ENCODE measurements around the gene TBL1X. TPM values are rescaled to one million over a fixed set of nuclear protein-coding genes. Genes with fewer than 3 reads are reported as not detected.

TBL1X gene
- total and polyA plus RNA-seq, 4 donors = 2.3 to 21.7 (median 13.3) TPM

DNA sequence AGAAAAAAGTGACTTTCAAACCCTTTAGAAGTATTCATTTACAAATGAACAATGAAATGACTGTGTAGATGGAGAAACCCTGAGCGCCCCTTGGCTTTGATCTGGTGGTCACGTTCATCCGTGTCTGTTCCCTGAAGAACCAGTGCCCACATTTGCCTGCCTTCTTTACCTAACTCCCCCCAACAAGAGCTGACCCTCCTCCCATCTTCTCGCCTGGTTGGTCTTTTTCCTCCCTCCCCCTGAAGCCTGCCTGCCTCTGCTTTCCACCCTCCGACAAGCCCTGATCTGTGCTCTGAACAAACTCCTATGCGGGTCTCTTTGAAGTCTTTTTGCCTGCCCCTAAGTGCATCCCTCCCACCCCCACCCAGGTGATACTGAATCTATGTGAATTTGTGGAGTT is 18.5 kb downstream of the TBL1X start:
- H3K27me3 ChIP-seq (ENCODE audit: control insufficient read depth in 3 of 3, insufficient read depth in 3 of 3, low read length in 2 of 3) = peaks cover 0 to 9% (median 0%) of the 10 kb centered on the region in 3 donors
- no peaks in the 10 kb centered on the region for H3K9me3 ChIP-seq (ENCODE audit: control insufficient read depth in 4 of 4, insufficient read depth in 3 of 4, low read length in 3 of 4)
- TF ChIP-seq, protein P1, sequence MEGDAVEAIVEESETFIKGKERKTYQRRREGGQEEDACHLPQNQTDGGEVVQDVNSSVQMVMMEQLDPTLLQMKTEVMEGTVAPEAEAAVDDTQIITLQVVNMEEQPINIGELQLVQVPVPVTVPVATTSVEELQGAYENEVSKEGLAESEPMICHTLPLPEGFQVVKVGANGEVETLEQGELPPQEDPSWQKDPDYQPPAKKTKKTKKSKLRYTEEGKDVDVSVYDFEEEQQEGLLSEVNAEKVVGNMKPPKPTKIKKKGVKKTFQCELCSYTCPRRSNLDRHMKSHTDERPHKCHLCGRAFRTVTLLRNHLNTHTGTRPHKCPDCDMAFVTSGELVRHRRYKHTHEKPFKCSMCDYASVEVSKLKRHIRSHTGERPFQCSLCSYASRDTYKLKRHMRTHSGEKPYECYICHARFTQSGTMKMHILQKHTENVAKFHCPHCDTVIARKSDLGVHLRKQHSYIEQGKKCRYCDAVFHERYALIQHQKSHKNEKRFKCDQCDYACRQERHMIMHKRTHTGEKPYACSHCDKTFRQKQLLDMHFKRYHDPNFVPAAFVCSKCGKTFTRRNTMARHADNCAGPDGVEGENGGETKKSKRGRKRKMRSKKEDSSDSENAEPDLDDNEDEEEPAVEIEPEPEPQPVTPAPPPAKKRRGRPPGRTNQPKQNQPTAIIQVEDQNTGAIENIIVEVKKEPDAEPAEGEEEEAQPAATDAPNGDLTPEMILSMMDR (IDR thresholded peaks at IDR 0.05; ENCODE audit: control extremely low read depth, extremely low read depth) = no peak
- 75 to 91% methylated on average over 6 of the region's 6 CpGs for WGBS, 2 donors
- no peaks in the 10 kb centered on the region for H3K4me1 ChIP-seq (ENCODE audit: control insufficient read depth in 5 of 5, insufficient read depth in 5 of 5, low read length in 5 of 5)
- no peaks in the 10 kb centered on the region for H3K36me3 ChIP-seq (ENCODE audit: control insufficient read depth in 4 of 4, insufficient read depth in 4 of 4, low read length in 4 of 4)
- DNase-seq = peak in 1 of 3 donors; percentile 11
- H3K4me3 ChIP-seq = no peak overlapping the region
- ATAC-seq (ENCODE audit: insufficient read depth, low FRiP score) = no peak
- no peak overlapping the region for H3K9ac ChIP-seq (ENCODE audit: insufficient read depth in 1 of 2, low read length in 2 of 2)
- H3K27ac ChIP-seq (ENCODE audit: low read depth in 1 of 2, low read length in 1 of 2) = no peak overlapping the region

DNA sequence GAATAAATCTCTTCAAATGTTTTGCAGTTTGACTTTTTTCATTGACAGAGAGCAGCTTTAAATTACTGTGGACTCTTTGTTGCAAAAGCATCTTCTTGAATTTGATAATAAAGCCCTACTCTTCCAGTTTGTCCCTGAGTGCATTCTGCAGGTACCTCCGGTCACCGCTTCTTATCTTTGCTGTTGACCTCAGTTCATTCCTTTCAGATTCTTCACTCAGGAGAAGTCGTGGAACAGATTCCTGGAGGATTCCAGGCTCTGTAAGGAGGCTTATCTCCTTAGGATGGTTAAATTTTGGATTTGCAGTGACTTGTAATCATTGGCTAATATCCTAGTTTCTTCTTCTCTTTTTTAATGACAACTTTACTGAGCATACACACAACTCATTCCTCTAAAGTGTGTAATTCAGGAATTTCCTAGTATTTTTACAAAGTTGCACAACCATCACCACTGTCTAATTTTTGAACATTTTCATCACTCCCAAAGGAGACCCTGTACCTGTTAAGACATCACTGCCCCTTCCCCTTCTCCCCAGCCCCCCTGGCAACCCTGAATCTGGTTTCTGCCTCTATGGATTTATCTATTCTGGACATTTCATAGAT is 22.0 kb downstream of the TBL1X start:
- no peak overlapping the region for H3K4me3 ChIP-seq
- H3K36me3 ChIP-seq (ENCODE audit: control insufficient read depth in 4 of 4, insufficient read depth in 4 of 4, low read length in 4 of 4) = no peaks in the 10 kb centered on the region
- H3K4me1 ChIP-seq (ENCODE audit: control insufficient read depth in 5 of 5, insufficient read depth in 5 of 5, low read length in 5 of 5) = peaks cover 0 to 1% (median 0%) of the 10 kb centered on the region in 5 donors
- DNase-seq (no peak), ATAC-seq (ENCODE audit: insufficient read depth, low FRiP score) (no peak)
- H3K9me3 ChIP-seq (ENCODE audit: control insufficient read depth in 4 of 4, insufficient read depth in 3 of 4, low read length in 3 of 4) = peaks cover 0 to 3% (median 0%) of the 10 kb centered on the region in 4 donors
- H3K9ac ChIP-seq (ENCODE audit: insufficient read depth in 1 of 2, low read length in 2 of 2) = no peak overlapping the region
- H3K27ac ChIP-seq (ENCODE audit: low read depth in 1 of 2, low read length in 1 of 2) = no peak overlapping the region
- TF ChIP-seq, protein P1 (IDR thresholded peaks at IDR 0.05; ENCODE audit: control extremely low read depth, extremely low read depth) = no peak
- 74 to 88% methylated on average over 3 of the region's 3 CpGs for WGBS, 2 donors
- H3K27me3 ChIP-seq (ENCODE audit: control insufficient read depth in 3 of 3, insufficient read depth in 3 of 3, low read length in 2 of 3) = peaks cover 0 to 7% (median 3%) of the 10 kb centered on the region in 3 donors

DNA sequence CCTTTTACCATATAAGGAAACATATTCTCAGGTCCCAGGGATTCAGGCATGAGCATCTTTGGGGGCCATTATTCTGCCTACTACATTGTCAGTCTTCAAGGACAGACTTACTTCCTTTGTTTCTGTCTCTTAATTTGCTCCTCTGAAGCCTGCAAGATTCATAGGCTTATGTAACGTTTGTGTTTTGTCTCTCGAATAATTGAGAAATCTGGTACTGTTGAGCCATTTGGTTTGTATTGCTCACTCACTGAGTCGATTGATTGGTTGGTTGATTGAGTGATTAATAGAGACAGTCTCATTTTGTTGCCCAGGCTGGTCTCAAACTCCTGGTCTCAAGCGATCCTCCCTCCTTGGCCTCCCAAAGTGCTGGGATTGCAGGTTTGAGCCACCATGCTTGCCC is 23.7 kb downstream of the TBL1X start:
- H3K9ac ChIP-seq (ENCODE audit: insufficient read depth in 1 of 2, low read length in 2 of 2) = no peak overlapping the region
- DNase-seq = no peak

More for the DNA sequence above, 23.7 kb downstream of the TBL1X start:
- Histone ChIP-seq H3K4me3 (no peak overlapping the region), H3K4me1 (ENCODE audit: control insufficient read depth in 5 of 5, insufficient read depth in 5 of 5, low read length in 5 of 5) (peaks cover 0 to 5% (median 0%) of the 10 kb centered on the region in 5 donors), H3K27me3 (ENCODE audit: control insufficient read depth in 3 of 3, insufficient read depth in 3 of 3, low read length in 2 of 3) (peaks cover 0 to 4% (median 4%) of the 10 kb centered on the region in 3 donors), H3K27ac (ENCODE audit: low read depth in 1 of 2, low read length in 1 of 2) (no peak overlapping the region), H3K36me3 (ENCODE audit: control insufficient read depth in 4 of 4, insufficient read depth in 4 of 4, low read length in 4 of 4) (no peaks in the 10 kb centered on the region), H3K9me3 (ENCODE audit: control insufficient read depth in 4 of 4, insufficient read depth in 3 of 4, low read length in 3 of 4) (peaks cover 0 to 3% (median 0%) of the 10 kb centered on the region in 4 donors)
- no peak for ATAC-seq (ENCODE audit: insufficient read depth, low FRiP score)
- 36 to 64% methylated on average over 4 of the region's 4 CpGs for WGBS, 2 donors
- TF ChIP-seq, protein P1 (IDR thresholded peaks at IDR 0.05; ENCODE audit: control extremely low read depth, extremely low read depth) = no peak
